ENCODE measurements around the gene RREB1. TPM values are rescaled to one million over a fixed set of nuclear protein-coding genes. Genes with fewer than 3 reads are reported as not detected.
A peak's percentile ranks its signal among the peaks of the same experiment; 100 is the strongest.

The RREB1 gene
- total RNA-seq, 4 donors from 2014 or later: 56.2 to 102 (median 62.6) TPM

DNA sequence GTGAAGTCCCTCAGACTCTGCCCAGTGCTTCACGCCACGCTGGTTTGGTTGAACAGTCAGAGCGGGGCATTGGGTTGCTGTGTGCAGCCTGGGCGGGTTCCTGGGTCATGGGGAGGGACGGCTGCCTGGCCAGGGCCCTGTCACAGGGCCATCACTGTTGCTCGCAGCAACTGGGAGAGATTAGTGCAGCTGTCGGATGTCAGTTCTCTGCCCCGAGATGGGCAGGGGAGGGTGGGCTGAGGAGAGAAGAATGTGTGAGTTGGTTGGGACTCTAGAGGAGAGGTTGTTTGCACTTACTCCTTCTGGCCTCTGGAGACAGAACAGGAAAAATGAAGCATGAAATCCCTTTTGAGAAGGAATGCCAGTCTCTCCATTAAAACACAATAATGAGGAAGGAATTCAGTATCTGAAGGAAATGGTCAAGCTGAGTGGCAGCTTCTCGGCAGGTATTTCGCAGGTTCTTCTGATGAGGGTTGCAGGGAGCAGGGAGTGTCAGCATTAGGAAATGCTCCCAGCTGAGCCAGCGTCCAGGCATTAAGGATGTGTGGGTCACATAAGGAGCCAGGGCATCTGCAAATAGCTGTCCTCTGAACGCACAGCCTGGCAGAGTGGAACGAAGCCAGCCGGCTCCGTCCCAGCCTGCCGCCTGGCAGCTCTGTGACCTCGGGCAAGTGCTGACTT lies 109.3 kb downstream of the RREB1 start:
- Histone ChIP-seq H3K27me3 (no peaks in the 10 kb centered on the region), H3K27ac (no peak overlapping the region), H3K36me3 (peaks cover 56% of the 10 kb centered on the region), H3K4me1 (peaks cover 54% of the 10 kb centered on the region), H3K9me3 (no peaks in the 10 kb centered on the region), H3K4me3 (no peak overlapping the region)
- WGBS: 52% methylated on average over 17 of the region's 17 CpGs
- TF ChIP-seq, protein P1, sequence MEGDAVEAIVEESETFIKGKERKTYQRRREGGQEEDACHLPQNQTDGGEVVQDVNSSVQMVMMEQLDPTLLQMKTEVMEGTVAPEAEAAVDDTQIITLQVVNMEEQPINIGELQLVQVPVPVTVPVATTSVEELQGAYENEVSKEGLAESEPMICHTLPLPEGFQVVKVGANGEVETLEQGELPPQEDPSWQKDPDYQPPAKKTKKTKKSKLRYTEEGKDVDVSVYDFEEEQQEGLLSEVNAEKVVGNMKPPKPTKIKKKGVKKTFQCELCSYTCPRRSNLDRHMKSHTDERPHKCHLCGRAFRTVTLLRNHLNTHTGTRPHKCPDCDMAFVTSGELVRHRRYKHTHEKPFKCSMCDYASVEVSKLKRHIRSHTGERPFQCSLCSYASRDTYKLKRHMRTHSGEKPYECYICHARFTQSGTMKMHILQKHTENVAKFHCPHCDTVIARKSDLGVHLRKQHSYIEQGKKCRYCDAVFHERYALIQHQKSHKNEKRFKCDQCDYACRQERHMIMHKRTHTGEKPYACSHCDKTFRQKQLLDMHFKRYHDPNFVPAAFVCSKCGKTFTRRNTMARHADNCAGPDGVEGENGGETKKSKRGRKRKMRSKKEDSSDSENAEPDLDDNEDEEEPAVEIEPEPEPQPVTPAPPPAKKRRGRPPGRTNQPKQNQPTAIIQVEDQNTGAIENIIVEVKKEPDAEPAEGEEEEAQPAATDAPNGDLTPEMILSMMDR (IDR thresholded peaks at IDR 0.05): no peak
- TF ChIP-seq POLR2A (IDR thresholded peaks at IDR 0.05) (no peak), EP300 (IDR thresholded peaks at IDR 0.05) (no peak), POLR2AphosphoS5 (IDR thresholded peaks at IDR 0.05) (no peak)
- DNase-seq (ENCODE audit: low spot score in 2 of 2): no peak

DNA sequence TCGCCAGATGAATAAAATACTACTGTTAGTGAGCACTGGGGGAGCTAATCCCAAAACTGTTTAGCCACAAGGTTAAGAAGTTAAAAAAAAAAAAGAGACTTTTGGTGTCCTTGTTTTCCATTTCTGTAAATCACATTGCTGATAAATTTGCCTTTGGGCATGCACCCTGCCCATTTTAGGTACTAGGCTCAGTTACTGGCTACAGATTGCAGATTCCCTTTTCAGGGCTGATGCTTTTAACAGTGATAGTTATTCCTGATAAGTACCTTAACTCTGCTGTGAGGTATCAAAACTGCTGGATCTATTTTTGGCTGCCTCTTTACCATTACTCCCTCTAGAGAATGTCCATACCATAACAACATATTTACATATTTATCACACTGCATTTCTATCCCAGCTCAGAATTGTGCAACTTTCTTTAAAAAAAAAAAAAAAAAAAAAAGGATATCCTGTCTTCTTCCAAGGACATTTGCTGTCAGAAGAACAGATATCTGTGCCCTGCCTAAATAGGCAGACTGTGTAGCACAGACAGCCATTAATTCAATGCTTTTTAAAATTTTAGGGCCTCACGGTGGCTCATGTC lies 110.7 kb downstream of the RREB1 start:
- TF ChIP-seq EP300 (IDR thresholded peaks at IDR 0.05): no peak
- TF ChIP-seq, protein P1 (IDR thresholded peaks at IDR 0.05): no peak
- H3K9me3 ChIP-seq: no peaks in the 10 kb centered on the region
- WGBS: 86% methylated on average over 2 of the region's 2 CpGs
- H3K4me1 ChIP-seq: peaks cover 54% of the 10 kb centered on the region
- H3K4me3 ChIP-seq: no peak overlapping the region
- H3K27ac ChIP-seq: no peak overlapping the region
- H3K36me3 ChIP-seq: peaks cover 53% of the 10 kb centered on the region
- DNase-seq (ENCODE audit: low spot score in 2 of 2): no peak
- no peaks in the 10 kb centered on the region for H3K27me3 ChIP-seq

- H3K27me3 ChIP-seq: no peaks in the 10 kb centered on the region
- H3K4me3 ChIP-seq: no peak overlapping the region
- H3K27ac ChIP-seq: peak overlapping the region; percentile 15
- peaks cover 47% of the 10 kb centered on the region for H3K36me3 ChIP-seq
- TF ChIP-seq, protein P1 (IDR thresholded peaks at IDR 0.05): no peak
- TF ChIP-seq POLR2AphosphoS5 (IDR thresholded peaks at IDR 0.05) (no peak), POLR2A (IDR thresholded peaks at IDR 0.05) (no peak), EP300 (IDR thresholded peaks at IDR 0.05) (no peak)
- H3K9me3 ChIP-seq: no peaks in the 10 kb centered on the region
- DNase-seq (ENCODE audit: low spot score in 2 of 2): no peak
- peaks cover 54% of the 10 kb centered on the region for H3K4me1 ChIP-seq
- WGBS: 61% methylated on average over 6 of the region's 6 CpGs
These were observed 111.5 kb downstream of the RREB1 start for GRCh38 chr6:7219310-7219709.

DNA sequence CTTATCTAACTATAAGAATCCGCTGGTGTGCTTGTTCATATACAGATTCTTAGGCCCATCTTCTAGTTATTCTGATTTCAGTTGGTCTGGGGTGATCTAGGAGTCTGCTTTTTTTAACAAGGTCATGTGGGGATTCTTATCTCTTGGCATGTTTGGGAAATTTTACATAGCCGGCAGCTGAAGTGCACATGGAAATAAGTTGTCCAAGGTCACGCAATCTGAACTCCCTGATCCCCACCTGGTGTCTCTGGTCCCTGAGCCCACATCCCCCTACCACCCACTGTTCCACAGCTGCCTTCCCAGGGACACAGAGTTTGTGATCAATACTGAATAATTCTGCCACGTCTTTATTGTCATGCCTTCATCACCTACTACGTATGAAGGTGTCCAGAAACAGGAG lies 114.4 kb downstream of the RREB1 start:
- TF ChIP-seq POLR2AphosphoS5 (IDR thresholded peaks at IDR 0.05) (no peak), EP300 (IDR thresholded peaks at IDR 0.05) (no peak), POLR2A (IDR thresholded peaks at IDR 0.05) (no peak)
- TF ChIP-seq, protein P1 (IDR thresholded peaks at IDR 0.05): no peak
- no peak for DNase-seq (ENCODE audit: low spot score in 2 of 2)
- peaks cover 53% of the 10 kb centered on the region for H3K36me3 ChIP-seq
- H3K4me1 ChIP-seq: peaks cover 37% of the 10 kb centered on the region
- H3K9me3 ChIP-seq: no peaks in the 10 kb centered on the region
- no peak overlapping the region for H3K4me3 ChIP-seq
- H3K27me3 ChIP-seq: no peaks in the 10 kb centered on the region
- H3K27ac ChIP-seq: no peak overlapping the region
- WGBS: 87% methylated on average over 5 of the region's 5 CpGs

DNA sequence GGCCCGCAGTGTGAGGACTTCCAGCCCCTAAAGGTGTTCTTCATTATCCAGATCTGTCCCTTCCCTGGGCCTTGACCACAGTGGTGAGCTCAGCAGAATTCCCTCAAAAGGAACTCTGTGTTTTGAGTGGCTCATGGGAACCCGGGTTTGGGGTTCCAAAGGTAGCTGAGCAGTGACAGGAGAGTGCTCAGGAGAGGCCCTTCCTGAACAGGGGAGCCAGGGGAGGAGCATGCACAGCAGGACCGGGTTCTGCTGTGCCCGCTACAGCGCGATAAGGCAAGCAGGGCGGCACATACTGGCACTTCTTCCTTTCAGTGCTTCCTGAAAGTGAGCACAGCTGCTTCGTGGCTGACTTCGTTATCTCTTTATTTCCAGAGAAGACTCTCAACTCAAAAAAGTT lies 117.0 kb downstream of the RREB1 start:
- Histone ChIP-seq H3K4me3 (no peak overlapping the region), H3K27ac (no peak overlapping the region), H3K36me3 (peaks cover 72% of the 10 kb centered on the region), H3K27me3 (no peaks in the 10 kb centered on the region), H3K9me3 (no peaks in the 10 kb centered on the region), H3K4me1 (peaks cover 12% of the 10 kb centered on the region)
- WGBS: 69% methylated on average over 9 of the region's 9 CpGs
- DNase-seq (ENCODE audit: low spot score in 2 of 2): no peak
- no peak for TF ChIP-seq EP300 (IDR thresholded peaks at IDR 0.05)
- TF ChIP-seq POLR2A (IDR thresholded peaks at IDR 0.05): no peak
- TF ChIP-seq POLR2AphosphoS5 (IDR thresholded peaks at IDR 0.05): no peak
- TF ChIP-seq, protein P1 (IDR thresholded peaks at IDR 0.05): no peak

Measured in suprapubic skin (tissue), 4 donors.